Epithelial cell of proximal tubule (primary cell): ENCODE results near the gene SH3TC2. TPM values are rescaled to one million over a fixed set of nuclear protein-coding genes. Genes with fewer than 3 reads are reported as not detected.

Experiments used
- DNase-seq: peaks from one replicate; pipeline ENCODE4 v3.0.0-alpha.2; 2011; ENCODE audit warnings: low read depth
- H3K4me3 ChIP-seq: 2 replicates; pipeline ENCODE4 v1.5.1; 2011; ENCODE audit warnings: low read depth, mild to moderate bottlenecking, low read length
- CTCF ChIP-seq: conservative IDR thresholded peaks from 2 replicates; pipeline ENCODE4 v1.5.1; 2012; ENCODE audit warnings: low read depth, mild to moderate bottlenecking, low read length
- total RNA-seq: library from RNA; depleted of rRNA; stranded (reverse); fragments of >200 nt; gene quantifications from 2 replicates; pipeline ENCODE4 v1.2.3, GENCODE V29; 2015

SH3TC2 gene
- total RNA-seq, 1 donor from 2014 or later, result 2.7 TPM

- H3K4me3 ChIP-seq, result no peak overlapping the region
- TF ChIP-seq CTCF, result no peak
- DNase-seq, result no peak
These were observed 49.1 kb downstream of the SH3TC2 start for GRCh38 chr5:149013796-149014195.

- no peak for TF ChIP-seq CTCF
- no peak for DNase-seq
- no peak overlapping the region for H3K4me3 ChIP-seq
These were observed 50.5 kb downstream of the SH3TC2 start for GRCh38 chr5:149012350-149012749.

GRCh38 chr5:149011728-149012127 is 51.1 kb downstream of the SH3TC2 start:
- no peak overlapping the region for H3K4me3 ChIP-seq
- no peak for TF ChIP-seq CTCF

GRCh38 chr5:149011084-149011483 is 51.8 kb downstream of the SH3TC2 start:
- DNase-seq, result no peak

More at GRCh38 chr5:149011728-149012127, 51.1 kb downstream of the SH3TC2 start:
- DNase-seq, result no peak

GRCh38 chr5:149007174-149007573 is 55.7 kb downstream of the SH3TC2 start:
- no peak for TF ChIP-seq CTCF
- DNase-seq, result no peak

More at GRCh38 chr5:149011084-149011483, 51.8 kb downstream of the SH3TC2 start:
- no peak for TF ChIP-seq CTCF
- H3K4me3 ChIP-seq, result no peak overlapping the region

GRCh38 chr5:149006426-149006825 is 56.4 kb downstream of the SH3TC2 start:
- TF ChIP-seq CTCF, result no peak
- H3K4me3 ChIP-seq, result no peak overlapping the region
- no peak for DNase-seq

More at GRCh38 chr5:149007174-149007573, 55.7 kb downstream of the SH3TC2 start:
- H3K4me3 ChIP-seq, result no peak overlapping the region

GRCh38 chr5:149005077-149005892 is 57.6 kb downstream of the SH3TC2 start:
- DNase-seq, result no peak
- TF ChIP-seq CTCF, result no peak
- no peak overlapping the region for H3K4me3 ChIP-seq
